ENCODE data around the gene EFHD1. TPM values are rescaled to one million over a fixed set of nuclear protein-coding genes. Genes with fewer than 3 reads are reported as not detected.
"Not testable (repeated sequence)": the region's sequence is repeated elsewhere in the genome, so short reads cannot be mapped to it uniquely, and the experiment has no call there.

EFHD1 gene
- total RNA-seq, 1 donor from 2014 or later = 20.1 TPM

GRCh38 chr2:232611559-232612218 lies 21.7 kb upstream of the EFHD1 start:
- DNase-seq (ENCODE audit: low spot score) = no peak
- intact Hi-C loops (cut with DNase I) = no loop called here

GRCh38 chr2:232613538-232614134 lies 19.8 kb upstream of the EFHD1 start:
- DNase-seq (ENCODE audit: low spot score) = no peak
- intact Hi-C loops (cut with DNase I) = no loop called here

DNA sequence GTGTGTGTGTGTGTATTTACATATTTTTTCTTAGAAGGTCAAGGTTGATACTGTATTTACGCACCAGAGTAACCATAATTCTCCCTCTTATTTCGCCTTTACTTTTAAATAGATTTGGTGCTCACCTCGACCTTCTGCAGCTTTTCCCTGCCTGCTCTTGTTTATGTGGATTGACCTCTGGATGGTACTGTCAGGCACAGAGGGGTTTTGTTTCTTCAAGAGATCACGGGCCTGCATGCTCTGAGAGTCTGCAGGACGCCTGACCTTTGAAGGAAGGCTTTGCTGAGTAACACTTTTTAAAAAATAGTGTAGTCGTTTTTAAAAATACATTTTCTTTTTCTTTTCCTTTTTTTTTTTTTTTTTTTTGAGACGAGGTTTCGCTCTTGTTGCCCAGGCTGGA lies 18.1 kb upstream of the EFHD1 start:
- intact Hi-C loops (cut with DNase I) = no loop called here
- DNase-seq (ENCODE audit: low spot score) = no peak

- intact Hi-C loops (cut with DNase I) = no loop called here
- DNase-seq (ENCODE audit: low spot score) = no peak
Measured at GRCh38 chr2:232621186-232621585, 12.2 kb upstream of the EFHD1 start.

- DNase-seq (ENCODE audit: low spot score) = no peak
- intact Hi-C loops (cut with DNase I) = no loop called here
Measured at GRCh38 chr2:232622563-232622962, 10.8 kb upstream of the EFHD1 start.

GRCh38 chr2:232623768-232624765 lies 9.3 kb upstream of the EFHD1 start:
- intact Hi-C loops (cut with DNase I) = no loop called here
- DNase-seq (ENCODE audit: low spot score) = no peak

GRCh38 chr2:232626584-232626983 lies 6.8 kb upstream of the EFHD1 start:
- intact Hi-C loops (cut with DNase I) = no loop called here
- no peak for DNase-seq (ENCODE audit: low spot score)

DNA sequence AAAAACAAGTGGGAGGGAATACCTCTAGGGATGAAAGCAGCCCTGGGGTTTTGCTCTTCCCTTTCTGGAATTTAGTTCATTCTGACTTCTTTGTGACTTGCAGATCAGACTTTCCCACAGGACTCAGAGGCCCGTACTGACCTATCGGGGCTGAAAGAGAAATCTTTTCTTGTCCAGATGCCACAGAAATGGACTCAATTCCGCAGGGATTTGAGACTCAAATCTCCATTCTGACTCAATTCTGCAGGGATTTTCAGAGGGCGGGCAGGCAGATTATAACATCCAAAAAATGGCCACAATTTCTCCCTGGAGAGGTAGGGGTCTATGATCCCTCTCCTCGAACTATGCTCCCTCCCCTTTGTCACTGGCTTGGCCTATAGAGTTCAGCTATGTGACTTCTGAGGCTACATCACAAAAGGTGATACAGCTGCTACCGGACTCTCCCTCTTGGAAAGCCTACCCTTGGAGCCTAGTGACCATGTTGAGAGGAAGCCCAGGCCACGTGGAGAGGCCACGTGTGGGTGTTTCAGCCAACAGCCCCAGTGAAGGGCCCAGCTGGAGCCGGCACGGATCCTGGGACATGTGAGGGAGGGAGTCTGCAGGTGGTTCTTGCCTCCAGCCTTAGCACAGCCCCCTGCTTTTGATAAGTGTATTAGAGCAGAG lies 4.8 kb upstream of the EFHD1 start:
- intact Hi-C loops (cut with DNase I) = no loop called here
- no peak for DNase-seq (ENCODE audit: low spot score)

GRCh38 chr2:232629129-232629475 lies 4.3 kb upstream of the EFHD1 start:
- no peak for DNase-seq (ENCODE audit: low spot score)
- intact Hi-C loops (cut with DNase I) = no loop called here

GRCh38 chr2:232632229-232632903 lies 1.0 kb upstream of the EFHD1 start:
- intact Hi-C loops (cut with DNase I) = loop anchor here (5.0 kb wide), 1 partner anchor 65 kb away; the partner anchor contains the start of gene GIGYF2
- no peak for DNase-seq (ENCODE audit: low spot score)

DNA sequence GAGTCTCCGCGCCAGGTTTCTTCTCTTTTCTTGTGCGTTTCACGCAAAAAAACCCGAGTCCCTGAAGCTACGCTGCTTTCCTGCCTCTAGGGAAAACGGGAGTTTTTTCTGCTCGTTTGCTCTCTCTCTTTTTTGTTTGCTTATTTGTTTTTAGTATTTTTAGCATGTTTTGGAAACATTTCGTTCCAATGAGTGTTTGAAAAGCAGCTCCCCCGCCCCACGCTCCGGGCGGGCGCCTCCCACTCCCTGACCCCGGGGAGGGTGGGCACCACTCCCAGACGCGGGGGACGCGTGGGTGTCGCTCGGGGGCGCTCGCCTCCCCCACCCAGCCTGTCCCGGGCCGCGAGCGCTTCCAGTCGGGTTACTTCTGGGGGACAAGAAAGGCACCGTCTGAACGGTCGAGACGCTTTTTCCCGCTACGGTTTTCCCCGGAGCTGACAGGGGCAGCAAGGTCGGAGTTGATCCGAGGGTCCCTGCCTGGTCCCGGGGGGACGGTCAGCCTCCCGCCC lies 446 bp upstream of the EFHD1 start:
- intact Hi-C loops (cut with DNase I) = loop anchor here (5.0 kb wide), 1 partner anchor 64 kb away; the partner anchor contains the start of gene GIGYF2
- DNase-seq (ENCODE audit: low spot score) = no peak

DNA sequence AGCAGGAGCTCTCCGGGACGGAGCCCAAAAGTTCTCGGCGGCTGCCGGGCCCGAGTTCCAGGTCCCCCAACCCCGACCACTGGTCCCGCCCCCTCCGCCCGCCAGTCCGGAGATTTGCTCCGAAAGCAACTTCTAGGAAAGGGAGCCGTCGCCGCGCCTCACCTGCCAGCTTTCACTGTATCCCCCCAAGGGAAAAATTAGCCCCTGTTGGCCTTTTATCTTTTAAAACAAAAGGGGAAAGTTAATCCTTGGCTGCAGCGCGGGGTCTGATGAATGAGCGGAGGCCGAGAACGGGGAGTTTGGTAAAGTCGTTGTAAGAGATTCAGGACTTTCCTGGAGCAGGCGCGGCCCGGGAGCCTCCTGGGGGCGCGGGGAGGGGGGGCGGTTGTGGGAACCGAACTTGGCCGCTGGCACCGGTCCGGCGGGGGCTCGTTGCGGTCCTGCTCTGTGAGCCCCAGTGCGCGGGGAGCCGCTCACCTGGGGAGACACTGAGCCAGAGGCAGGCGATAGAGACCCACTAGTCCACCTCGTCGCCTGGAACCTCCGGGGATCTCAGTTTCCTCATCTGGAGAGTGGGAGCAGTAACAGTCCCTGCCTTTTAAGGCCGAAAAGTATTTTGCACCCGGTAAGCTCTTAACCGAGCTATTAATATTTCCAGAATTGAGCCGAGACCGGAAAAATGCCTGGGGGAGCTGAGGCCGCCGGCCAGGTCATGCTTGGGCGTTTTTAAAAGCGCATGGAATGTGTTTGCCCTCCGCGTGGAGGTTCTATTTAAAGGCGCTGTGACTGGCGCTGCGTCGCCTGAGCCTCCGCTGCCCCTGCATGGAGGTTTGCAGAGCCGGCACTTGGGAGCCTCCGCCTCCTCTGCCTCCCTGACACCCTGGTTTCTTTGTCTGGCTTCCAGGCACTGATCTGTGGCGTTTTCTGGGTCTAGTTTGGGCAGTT lies 1.1 kb downstream of the EFHD1 start:
- no peak for DNase-seq (ENCODE audit: low spot score)
- intact Hi-C loops (cut with DNase I) = loop anchor here (2.0 to 5.0 kb wide), 2 partner anchors 34 to 63 kb away; partner anchors contain the start of gene GIGYF2

DNA sequence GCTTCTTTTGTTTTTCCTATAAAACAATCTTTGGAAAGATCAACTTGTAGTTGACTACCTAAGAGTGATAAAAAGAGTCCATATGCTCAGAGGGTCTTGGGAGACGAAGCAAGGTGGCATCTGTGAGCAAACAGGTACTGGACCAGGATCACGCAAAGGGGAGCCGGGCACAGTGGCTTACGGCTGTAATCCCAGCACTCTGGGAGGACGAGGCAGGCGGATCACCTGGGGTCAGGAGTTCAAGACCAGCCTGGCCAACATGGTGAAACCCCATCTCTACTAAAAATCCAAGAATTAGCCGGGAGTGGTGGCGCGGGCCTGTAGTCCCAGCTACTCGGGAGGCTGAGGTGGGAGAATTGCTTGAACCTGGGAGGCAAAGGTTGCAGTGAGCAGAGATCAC lies 2.0 kb downstream of the EFHD1 start:
- intact Hi-C loops (cut with DNase I) = loop anchor here (2.0 kb wide), 1 partner anchor 33 kb away; no protein-coding TSS in a partner anchor
- DNase-seq (ENCODE audit: low spot score) = not testable (repeated sequence)

GRCh38 chr2:232635820-232636219 lies 2.4 kb downstream of the EFHD1 start:
- DNase-seq (ENCODE audit: low spot score) = no peak
- intact Hi-C loops (cut with DNase I) = loop anchor here (2.0 kb wide), 1 partner anchor 33 kb away; no protein-coding TSS in a partner anchor

DNA sequence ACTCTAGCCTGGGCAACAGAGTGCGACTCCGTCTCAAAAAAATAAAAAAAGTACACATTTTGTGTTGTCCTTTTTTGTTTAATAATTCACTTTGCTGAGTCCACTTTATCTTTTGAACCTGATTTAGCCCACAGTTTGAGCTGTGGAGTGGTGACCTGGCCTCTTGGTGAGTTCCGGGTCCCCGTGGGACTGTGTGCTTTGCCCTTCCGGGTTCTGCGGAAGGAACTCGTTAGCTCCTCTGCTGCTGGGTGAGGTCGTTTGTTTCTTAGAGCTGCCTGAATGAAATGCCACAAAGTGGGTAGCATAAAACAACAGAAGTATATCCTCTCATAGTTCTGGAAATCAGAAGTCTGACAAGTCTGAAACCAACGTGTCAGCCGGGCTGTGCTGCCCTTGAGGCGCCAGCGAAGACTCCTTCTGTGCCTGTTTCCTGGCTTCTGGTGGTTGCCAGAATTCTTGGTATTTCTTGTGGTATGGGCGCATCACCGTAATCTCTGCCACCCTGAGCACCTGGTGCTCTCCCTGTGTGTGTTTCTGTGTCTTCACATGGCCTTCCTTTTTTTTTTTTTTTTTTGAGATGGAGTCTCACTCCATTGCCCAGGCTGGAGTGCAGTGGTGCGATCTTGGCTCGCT lies 3.5 kb downstream of the EFHD1 start:
- DNase-seq (ENCODE audit: low spot score) = no peak

GRCh38 chr2:232637866-232638583 lies 4.6 kb downstream of the EFHD1 start:
- intact Hi-C loops (cut with DNase I) = no loop called here
- DNase-seq (ENCODE audit: low spot score) = no peak

More for the DNA sequence above, 3.5 kb downstream of the EFHD1 start:
- intact Hi-C loops (cut with DNase I) = no loop called here
